ENCODE results near the gene CFAP210.

DNA sequence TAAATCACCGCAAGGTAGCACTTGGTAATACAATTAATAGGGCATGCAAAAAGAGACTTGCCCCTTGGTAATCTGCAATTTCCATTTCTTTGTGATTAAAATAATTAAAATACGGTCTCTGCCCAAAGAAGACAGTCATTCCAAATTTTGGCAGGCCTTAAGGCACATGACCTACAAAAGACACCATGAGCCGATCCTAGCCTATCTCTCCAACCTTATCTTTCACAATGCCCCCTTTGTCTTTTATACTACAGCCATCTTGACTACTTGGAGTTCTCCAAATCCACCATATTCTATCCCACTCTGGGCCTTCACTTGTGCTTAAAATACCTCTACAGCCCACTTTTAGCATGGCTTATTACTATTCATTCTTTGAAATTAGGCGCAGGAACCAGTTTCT lies 23.3 kb downstream of the CFAP210 start:
- TF ChIP-seq, protein P1, sequence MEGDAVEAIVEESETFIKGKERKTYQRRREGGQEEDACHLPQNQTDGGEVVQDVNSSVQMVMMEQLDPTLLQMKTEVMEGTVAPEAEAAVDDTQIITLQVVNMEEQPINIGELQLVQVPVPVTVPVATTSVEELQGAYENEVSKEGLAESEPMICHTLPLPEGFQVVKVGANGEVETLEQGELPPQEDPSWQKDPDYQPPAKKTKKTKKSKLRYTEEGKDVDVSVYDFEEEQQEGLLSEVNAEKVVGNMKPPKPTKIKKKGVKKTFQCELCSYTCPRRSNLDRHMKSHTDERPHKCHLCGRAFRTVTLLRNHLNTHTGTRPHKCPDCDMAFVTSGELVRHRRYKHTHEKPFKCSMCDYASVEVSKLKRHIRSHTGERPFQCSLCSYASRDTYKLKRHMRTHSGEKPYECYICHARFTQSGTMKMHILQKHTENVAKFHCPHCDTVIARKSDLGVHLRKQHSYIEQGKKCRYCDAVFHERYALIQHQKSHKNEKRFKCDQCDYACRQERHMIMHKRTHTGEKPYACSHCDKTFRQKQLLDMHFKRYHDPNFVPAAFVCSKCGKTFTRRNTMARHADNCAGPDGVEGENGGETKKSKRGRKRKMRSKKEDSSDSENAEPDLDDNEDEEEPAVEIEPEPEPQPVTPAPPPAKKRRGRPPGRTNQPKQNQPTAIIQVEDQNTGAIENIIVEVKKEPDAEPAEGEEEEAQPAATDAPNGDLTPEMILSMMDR (IDR thresholded peaks at IDR 0.05), result no peak
- no peak for TF ChIP-seq POLR2A (IDR thresholded peaks at IDR 0.05)

Measured in heart left ventricle (tissue), 13 donors.